IMR-90 (cell line): ENCODE data around the gene GATA5. TPM values are rescaled to one million over a fixed set of nuclear protein-coding genes. Genes with fewer than 3 reads are reported as not detected.

ENCODE experiments used
- ATAC-seq: fragments of 200-7000 bp; cut with Tn5 transposase; 2 replicates; pipeline ENCODE4 v1.9.1; 2020; ENCODE audit warnings: low read depth, mild to moderate bottlenecking, moderate library complexity
- BruUV-seq: library from RNA; stranded (reverse); fragments of 400-500 nt; replicated peaks from 2 replicates; lab custom pipeline; 2021; lab: Mats Ljungman, UMichigan
- CTCF ChIA-PET: fragments of 300-600 bp; formaldehyde crosslinking; extraction: SDS; loops from one replicate; lab custom pipeline; 2021; ENCODE audit warnings: antibody characterized with exemption; lab: Yijun Ruan, JAX
- POLR2A ChIA-PET: fragments of 300-600 bp; sonication (Branson Sonifier 250); formaldehyde crosslinking; loops from one replicate; lab custom pipeline; 2022; ENCODE audit warnings: antibody characterized with exemption; ENCODE audit not compliant: unreplicated experiment; lab: Charles Lee
- DNase-seq: peaks from one replicate; pipeline ENCODE4 v3.0.0; 2013
- H2AFZ ChIP-seq: replicated peaks from 2 replicates; pipeline ENCODE3; 2013; ENCODE audit warnings: low read length, mild to moderate bottlenecking; ENCODE audit not compliant: poor library complexity
- H2AK5ac ChIP-seq: 2 replicates; pipeline ENCODE4 v1.6.1; 2013; ENCODE audit warnings: low read depth, low read length, inconsistent platforms
- H2AK9ac ChIP-seq: replicated peaks from 2 replicates; pipeline ENCODE3; 2013; ENCODE audit warnings: mild to moderate bottlenecking, low read depth, low read length, moderate library complexity; ENCODE audit not compliant: poor library complexity
- H2BK120ac ChIP-seq: 2 replicates; pipeline ENCODE4 v1.6.1; 2013; ENCODE audit warnings: low read depth, low read length, inconsistent platforms
- H2BK15ac ChIP-seq: 3 replicates; pipeline ENCODE4 v1.6.1; 2013; ENCODE audit warnings: low read depth, low read length, inconsistent platforms
- H2BK20ac ChIP-seq: 2 replicates; pipeline ENCODE4 v1.6.1; 2013; ENCODE audit warnings: low read depth, mild to moderate bottlenecking, inconsistent platforms, low read length, moderate library complexity
- H2BK5ac ChIP-seq: 2 replicates; pipeline ENCODE4 v1.6.1; 2013; ENCODE audit warnings: mild to moderate bottlenecking, low read depth, low read length, inconsistent platforms; ENCODE audit not compliant: poor library complexity, severe bottlenecking
- H3K14ac ChIP-seq: replicated peaks from 2 replicates; pipeline ENCODE4 v1.6.1; 2013; ENCODE audit warnings: low read depth, low read length, inconsistent platforms
- H3K18ac ChIP-seq: 2 replicates; pipeline ENCODE4 v1.6.1; 2013; ENCODE audit warnings: low read depth, low read length, control low read depth
- H3K23ac ChIP-seq: 2 replicates; pipeline ENCODE4 v1.6.1; 2013; ENCODE audit warnings: low read depth, low read length, inconsistent platforms
- H3K27ac ChIP-seq: 2 replicates; pipeline ENCODE4 v1.5.1; 2013; ENCODE audit warnings: mild to moderate bottlenecking, control low read depth, low read length; ENCODE audit not compliant: insufficient read depth
- H3K27me3 ChIP-seq: 2 replicates; pipeline ENCODE4 v1.6.1; 2013; ENCODE audit warnings: low read length; ENCODE audit not compliant: control insufficient read depth, insufficient read depth
- H3K36me3 ChIP-seq: 2 replicates; pipeline ENCODE4 v1.6.1; 2013; ENCODE audit warnings: low read length, mixed read lengths; ENCODE audit not compliant: control insufficient read depth, insufficient read depth
- H3K4ac ChIP-seq: 2 replicates; pipeline ENCODE4 v1.6.1; 2013; ENCODE audit warnings: low read depth, low read length, inconsistent platforms
- H3K4me1 ChIP-seq: 2 replicates; pipeline ENCODE4 v1.6.1; 2013; ENCODE audit warnings: low read length, mixed read lengths; ENCODE audit not compliant: control insufficient read depth, insufficient read depth
- H3K4me2 ChIP-seq: 2 replicates; pipeline ENCODE4 v1.6.1; 2013; ENCODE audit warnings: low read depth, mild to moderate bottlenecking, control low read depth, low read length, moderate library complexity
- H3K4me3 ChIP-seq: 2 replicates; pipeline ENCODE4 v1.5.1; 2013; ENCODE audit warnings: low read depth, mild to moderate bottlenecking, control low read depth, low read length, moderate library complexity; ENCODE audit not compliant: insufficient read depth
- H3K56ac ChIP-seq: 2 replicates; pipeline ENCODE4 v1.6.1; 2013; ENCODE audit warnings: low read length, inconsistent platforms; ENCODE audit not compliant: insufficient read depth; ENCODE audit errors: extremely low read depth
- H3K79me1 ChIP-seq, 2 experiments: 2 replicates each; pipeline ENCODE4 v1.6.1; 2013; ENCODE audit warnings: low read length in 2 of 2, inconsistent platforms in 1 of 2, low read depth in 1 of 2
- H3K9ac ChIP-seq: 2 replicates; pipeline ENCODE4 v1.6.1; 2013; ENCODE audit warnings: low read depth, low read length, control low read depth
- H3K9me1 ChIP-seq: 2 replicates; pipeline ENCODE4 v1.6.1; 2013; ENCODE audit warnings: low read length, inconsistent platforms; ENCODE audit not compliant: insufficient read depth
- H3K9me3 ChIP-seq: 2 replicates; pipeline ENCODE4 v1.6.1; 2013; ENCODE audit warnings: low read length; ENCODE audit not compliant: control insufficient read depth, insufficient read depth
- H4K20me1 ChIP-seq: 2 replicates; pipeline ENCODE4 v1.6.1; 2013; ENCODE audit warnings: low read length, inconsistent platforms; ENCODE audit not compliant: insufficient read depth
- H4K5ac ChIP-seq: 2 replicates; pipeline ENCODE4 v1.6.1; 2013; ENCODE audit warnings: mild to moderate bottlenecking, low read depth, low read length, control low read depth
- H4K8ac ChIP-seq, 2 experiments: 2 replicates each; pipeline ENCODE4 v1.6.1; 2013; ENCODE audit warnings: low read depth in 2 of 2, low read length in 2 of 2, control low read depth in 1 of 2, inconsistent platforms in 1 of 2
- H4K91ac ChIP-seq: 2 replicates; pipeline ENCODE4 v1.6.1; 2013; ENCODE audit warnings: low read depth, low read length, inconsistent platforms; ENCODE audit not compliant: insufficient read depth
- CHD1 ChIP-seq: IDR thresholded peaks from 2 replicates; pipeline ENCODE4 v1.6.1; 2012; ENCODE audit warnings: low read depth, low read length, improper control_type of control experiment
- FOS ChIP-seq: fragments of 150-350 bp; IDR thresholded peaks from 2 replicates; pipeline ENCODE4 v1.6.1; 2016; ENCODE audit warnings: low read depth, low read length
- MXI1 ChIP-seq: IDR thresholded peaks from 2 replicates; pipeline ENCODE4 v1.6.1; 2012; ENCODE audit warnings: low read depth, mild to moderate bottlenecking, low read length, moderate library complexity, borderline replicate concordance
- RAD21 ChIP-seq: IDR thresholded peaks from 2 replicates; pipeline ENCODE4 v1.6.1; 2012; ENCODE audit warnings: low read length, improper control_type of control experiment
- RCOR1 ChIP-seq: IDR thresholded peaks from 2 replicates; pipeline ENCODE4 v1.6.1; 2012; ENCODE audit warnings: mild to moderate bottlenecking, low read length, improper control_type of control experiment; ENCODE audit not compliant: insufficient replicate concordance
- RFX5 ChIP-seq: IDR thresholded peaks from 2 replicates; pipeline ENCODE4 v1.8.0; 2012; ENCODE audit warnings: low read depth, mild to moderate bottlenecking, low read length, moderate library complexity
- SMC3 ChIP-seq: fragments of 150-350 bp; IDR thresholded peaks from 2 replicates; pipeline ENCODE4 v1.6.1; 2016; ENCODE audit warnings: low read depth, mild to moderate bottlenecking, antibody characterized with exemption, low read length, moderate library complexity
- WGBS, 2 experiments: methylation state at CpG; one replicate each; pipeline versions ENCODE4 v1.1.5 to v1.1.7; 2013; ENCODE audit warnings: missing lambda C conversion rate in 2 of 2; ENCODE audit not compliant: insufficient read length in 1 of 2; ENCODE audit errors: extremely low coverage in 2 of 2; 5-methylcytosine and 5-hydroxymethylcytosine counted together
- dilution Hi-C: fragments of 300-500 bp; cut with HindIII; formaldehyde crosslinking; loops from one replicate; pipeline ENCODE4 v1.14.3; 2018; ENCODE audit warnings: low sequenced_read_pairs; ENCODE audit not compliant: unreplicated experiment
- in situ Hi-C: fragments of 300-500 bp; cut with MboI; formaldehyde crosslinking; loops from 3 replicates; pipeline ENCODE4 v1.14.3; 2019; ENCODE audit warnings: low sequenced_read_pairs, inconsistent platforms, mixed read lengths
- intact Hi-C: fragments of 100-400 bp; cut with micrococcal nuclease; formaldehyde crosslinking; loops from 2 replicates; pipeline ENCODE4 v1.10.0; 2022
- polyA plus RNA-seq, 3 experiments: library from polyadenylated mRNA; depleted of rRNA; stranded (reverse); fragments of >200 nt; gene quantifications; 2 replicates each; pipeline ENCODE4 v1.2.3, GENCODE V29; 2012; ENCODE audit warnings: low replicate concordance in 1 of 3
- total RNA-seq: library from RNA; depleted of rRNA; stranded (reverse); fragments of >200 nt; gene quantifications from 2 replicates; pipeline ENCODE4 v1.2.3, GENCODE V29; 2012

GATA5 gene
- total and polyA plus RNA-seq, 2 of the 4 experiments (the other 2 are of a cell fraction), result not detected

DNA sequence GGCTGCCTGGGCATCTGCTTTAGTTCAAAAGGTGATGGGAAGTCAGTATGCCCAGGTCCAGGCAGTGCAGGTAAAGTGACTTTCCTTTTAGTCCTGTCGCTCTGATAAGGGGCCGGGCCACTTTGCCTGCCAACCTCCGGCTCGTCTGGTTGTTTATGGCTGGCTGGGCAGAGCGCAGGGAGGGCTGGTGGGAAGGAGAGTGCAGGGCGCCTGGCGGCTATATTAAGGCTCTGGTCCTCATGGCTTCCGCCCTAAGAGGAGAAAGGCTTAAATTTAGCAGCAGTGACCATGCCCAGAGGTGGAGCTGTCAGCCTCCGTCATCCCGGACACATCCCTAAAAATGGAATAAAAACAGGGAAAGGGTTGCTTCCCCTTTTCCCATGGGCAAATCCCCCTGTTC lies 14.6 kb downstream of the GATA5 start:
- Histone ChIP-seq H2AFZ (no peak overlapping the region), H4K20me1 (no peaks in the 10 kb centered on the region), H3K9ac (no peak overlapping the region), H3K23ac (no peak overlapping the region), H3K27me3 (peaks cover 42% of the 10 kb centered on the region), H2AK5ac (no peak overlapping the region), H3K4me1 (no peaks in the 10 kb centered on the region), H3K14ac (no peak overlapping the region), H3K9me1 (no peaks in the 10 kb centered on the region), H4K8ac (no peak overlapping the region), H2BK5ac (no peak overlapping the region), H2AK9ac (no peak overlapping the region), H3K4ac (no peak overlapping the region), H4K91ac (no peak overlapping the region), H2BK20ac (no peak overlapping the region), H3K36me3 (no peaks in the 10 kb centered on the region), H3K27ac (no peak overlapping the region), H2BK120ac (no peak overlapping the region), H3K79me1 (no peaks in the 10 kb centered on the region), H2BK15ac (no peak overlapping the region), H3K4me3 (no peak overlapping the region), H3K18ac (no peak overlapping the region), H3K9me3 (no peaks in the 10 kb centered on the region), H3K56ac (no peak overlapping the region), H3K4me2 (no peak overlapping the region), H4K5ac (no peak overlapping the region)
- POLR2A ChIA-PET, result no interaction called here
- no TSS peak for BruUV-seq
- CTCF ChIA-PET, result no interaction called here
- 40% methylated on average over 5 of the region's 10 CpGs; no CpG with 5 or more reads in 1 of the 2 experiments for WGBS, 2 experiments
- TF ChIP-seq CHD1, result no peak
- TF ChIP-seq RAD21, result no peak
- no peak for TF ChIP-seq RCOR1
- TF ChIP-seq SMC3, result no peak
- TF ChIP-seq MXI1, result no peak
- TF ChIP-seq RFX5, result no peak
- TF ChIP-seq FOS, result no peak
- no peak for ATAC-seq
- dilution Hi-C loops (no loop called here), in situ Hi-C loops (no loop called here), intact Hi-C loops (no loop called here)
- no peak for DNase-seq
